Raji (cell line): Measurements from ENCODE around the gene ZBED6.

Source experiments
- POLR2A ChIP-seq: IDR thresholded peaks from 2 replicates; pipeline ENCODE4 v1.6.1; 2011; ENCODE audit warnings: low read depth, low read length, control low read depth; ENCODE audit not compliant: insufficient read depth

The ZBED6 gene

DNA sequence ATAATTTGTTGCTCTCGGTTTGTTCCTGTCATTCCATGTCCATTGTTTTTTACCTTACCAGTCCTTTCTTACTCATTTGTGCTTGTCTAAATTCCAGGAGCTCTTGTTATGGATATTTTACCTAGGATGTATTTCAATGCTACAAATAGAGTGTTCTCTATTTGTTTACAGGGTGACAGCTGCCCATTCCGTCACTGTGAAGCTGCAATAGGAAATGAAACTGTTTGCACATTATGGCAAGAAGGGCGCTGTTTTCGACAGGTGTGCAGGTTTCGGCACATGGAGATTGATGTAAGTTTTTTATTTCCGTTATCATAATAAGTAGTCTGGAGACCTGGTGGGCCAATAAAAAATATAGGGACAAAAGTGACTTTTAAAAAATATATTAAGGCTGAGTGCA is 23.0 kb downstream of the ZBED6 start:
- no peak for TF ChIP-seq POLR2A

DNA sequence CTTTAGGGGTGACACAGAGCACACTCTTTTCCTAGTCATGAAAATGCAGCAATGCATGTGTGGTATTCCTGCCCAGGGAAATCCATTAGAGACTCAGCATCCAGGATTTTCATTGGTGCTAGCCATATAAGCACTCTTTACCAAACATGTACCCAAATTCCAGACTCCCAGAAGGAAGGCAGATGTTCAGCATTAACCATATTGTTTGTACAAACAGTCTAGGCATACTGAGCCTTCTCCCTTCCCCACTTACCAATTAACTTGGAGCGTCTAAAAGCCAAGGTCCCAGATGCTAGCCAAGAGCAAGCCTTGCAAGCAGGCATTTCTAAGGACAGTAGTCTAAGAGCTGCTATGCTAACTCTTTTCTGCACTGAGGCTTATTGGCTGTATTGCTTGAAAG is 27.9 kb downstream of the ZBED6 start:
- TF ChIP-seq POLR2A: no peak

DNA sequence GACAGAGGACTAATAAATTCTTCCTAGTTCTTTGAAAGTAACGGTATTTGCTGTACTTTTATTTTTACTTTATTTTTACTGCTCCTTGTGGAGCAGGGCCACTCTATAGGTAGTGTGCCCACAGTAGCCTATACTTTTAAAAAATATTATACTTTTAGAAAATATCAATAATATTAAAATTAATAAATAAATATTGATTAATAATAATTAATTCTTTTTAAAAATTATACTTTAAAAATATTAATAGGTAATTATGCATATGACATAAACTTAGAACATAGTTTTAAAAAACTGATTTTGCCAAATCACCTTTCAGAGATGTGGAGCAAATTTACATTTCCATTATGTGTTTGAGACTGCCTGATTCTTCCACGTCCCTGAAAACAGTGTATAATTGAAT is 30.8 kb downstream of the ZBED6 start:
- no peak for TF ChIP-seq POLR2A

DNA sequence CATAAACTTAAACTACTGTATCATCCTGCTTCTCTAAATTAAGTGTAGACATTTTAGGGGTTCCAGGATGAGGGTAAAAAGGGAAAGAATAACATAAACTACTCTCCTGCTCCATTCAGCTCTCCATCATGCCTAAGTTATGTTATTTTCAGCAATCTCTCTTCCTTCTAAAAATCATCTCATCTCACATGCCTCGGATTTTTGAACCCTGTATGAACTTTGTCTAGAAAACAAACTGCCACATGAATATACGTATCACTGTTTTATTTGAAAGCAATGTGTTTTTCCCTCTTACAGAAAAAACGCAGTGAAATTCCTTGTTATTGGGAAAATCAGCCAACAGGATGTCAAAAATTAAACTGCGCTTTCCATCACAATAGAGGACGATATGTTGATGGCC is 32.6 kb downstream of the ZBED6 start:
- no peak for TF ChIP-seq POLR2A

DNA sequence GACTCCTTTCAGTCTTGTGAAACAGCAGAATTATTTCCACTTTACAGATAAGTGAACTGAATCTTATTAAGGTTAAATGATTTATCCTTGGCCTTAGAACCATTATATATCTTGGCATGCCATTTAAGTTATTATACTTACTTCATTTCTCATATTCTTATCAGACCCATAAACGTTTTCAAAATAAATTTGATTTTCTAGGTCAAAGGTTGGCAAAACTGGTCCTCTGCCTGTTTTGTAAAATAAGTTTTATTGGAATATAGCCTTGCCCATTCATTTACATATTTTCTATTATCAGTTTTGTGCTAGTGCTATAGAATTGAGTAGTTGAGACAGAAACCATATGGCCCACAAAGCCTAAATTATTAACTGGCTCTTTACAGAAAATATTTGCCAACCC is 33.1 kb downstream of the ZBED6 start:
- no peak for TF ChIP-seq POLR2A

DNA sequence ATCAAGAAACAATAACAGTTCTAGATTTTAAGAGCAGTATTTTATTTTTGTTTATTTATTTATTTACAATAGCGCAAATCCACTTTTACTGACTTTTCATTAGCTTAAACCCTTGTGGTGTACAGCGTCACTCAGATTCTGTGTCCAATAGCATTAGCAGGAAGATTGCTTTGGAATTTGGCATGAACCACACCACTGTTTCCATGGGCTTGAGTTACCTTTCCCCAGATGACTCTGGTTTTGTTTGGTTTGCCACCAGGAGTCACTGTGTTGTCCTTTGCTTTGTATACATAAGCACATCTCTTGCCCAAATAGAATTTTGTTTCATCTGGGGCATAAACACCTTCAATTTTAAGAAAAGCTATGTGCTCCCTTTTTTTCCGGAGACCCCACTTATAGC is 40.1 kb downstream of the ZBED6 start:
- TF ChIP-seq POLR2A: no peak

DNA sequence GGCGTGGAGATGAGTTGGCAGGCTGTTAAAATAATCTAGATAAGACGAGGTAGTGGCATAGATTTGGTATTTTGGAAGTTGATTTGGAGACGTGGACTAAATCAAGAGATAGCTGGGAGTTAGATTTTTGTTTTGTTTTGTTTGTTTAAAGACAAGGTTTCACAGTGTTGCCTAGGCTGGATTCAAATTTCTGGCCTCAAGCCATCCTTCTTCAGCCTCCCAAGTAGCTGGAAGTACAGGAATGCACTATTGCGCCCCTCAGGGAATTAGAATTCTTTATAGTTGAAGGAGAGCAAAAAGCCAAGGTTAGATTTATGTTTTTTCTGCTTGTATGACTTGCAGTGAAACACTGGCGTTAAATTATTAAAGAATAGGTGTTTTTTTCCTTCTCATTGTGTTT is 43.7 kb downstream of the ZBED6 start:
- TF ChIP-seq POLR2A: no peak

DNA sequence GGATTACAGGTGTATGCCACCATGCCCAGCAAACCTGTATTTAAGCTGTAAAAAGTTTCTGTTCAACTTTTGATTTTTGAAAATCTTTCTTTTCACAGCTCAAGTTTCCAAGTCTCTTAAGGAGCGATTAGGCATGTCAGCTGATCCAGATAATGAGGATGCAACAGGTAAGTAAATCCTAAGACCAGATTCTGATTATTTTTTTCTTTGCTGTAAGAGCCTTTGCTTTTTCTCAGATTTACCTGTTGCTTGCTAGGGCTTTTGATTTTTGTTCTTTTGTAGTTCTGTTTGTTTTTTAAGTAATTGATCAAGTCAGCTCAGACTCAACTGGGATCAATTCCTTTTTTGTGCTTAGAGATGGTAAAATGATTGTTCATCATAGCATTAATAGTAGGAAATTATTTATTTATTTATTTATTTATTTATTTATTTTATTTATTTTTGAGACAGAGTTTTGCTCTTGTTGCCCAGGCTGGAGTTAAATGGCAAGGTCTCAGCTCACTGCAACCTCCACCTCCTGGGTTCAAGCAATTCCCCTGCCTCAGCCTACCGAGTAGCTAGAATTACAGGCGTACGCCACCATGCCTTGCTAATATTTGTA is 44.9 kb downstream of the ZBED6 start:
- no peak for TF ChIP-seq POLR2A

DNA sequence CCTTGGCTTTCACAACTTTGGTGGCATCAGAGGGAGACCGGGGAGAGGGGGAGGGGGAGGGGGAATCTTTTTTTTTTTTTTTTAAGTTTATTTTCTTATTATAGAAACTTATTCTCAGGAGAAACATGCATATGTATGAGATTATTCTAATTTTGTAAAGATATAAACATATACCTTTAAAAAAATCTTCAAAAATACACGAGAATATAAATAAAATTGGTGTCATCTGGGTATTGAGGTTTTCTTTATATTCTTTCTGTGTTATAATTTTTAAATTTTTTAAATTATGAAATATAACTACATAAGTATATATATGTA is 47.1 kb downstream of the ZBED6 start:
- TF ChIP-seq POLR2A: no peak

DNA sequence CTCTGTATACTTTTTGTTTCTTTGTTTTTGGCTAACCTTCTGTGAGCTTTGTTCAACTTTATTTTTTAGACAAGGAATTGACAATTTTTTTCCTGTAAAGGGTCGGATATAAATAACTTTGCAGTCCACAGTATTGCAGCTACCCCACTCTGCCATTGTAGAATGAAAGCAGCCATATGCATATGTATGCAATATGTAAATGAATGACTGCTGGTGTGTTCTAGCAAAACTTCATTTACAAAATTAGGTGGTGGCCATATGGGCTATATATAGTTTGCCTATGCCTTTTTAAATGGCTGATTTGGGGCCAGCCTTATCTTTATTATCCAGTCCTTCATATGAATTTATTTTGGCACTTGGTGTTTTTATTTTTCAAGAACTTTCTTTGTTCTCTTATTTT is 48.0 kb downstream of the ZBED6 start:
- no peak for TF ChIP-seq POLR2A
